Kidney epithelial cell (primary cell): Measurements from ENCODE around the gene C6orf132. TPM values are rescaled to one million over a fixed set of nuclear protein-coding genes. Genes with fewer than 3 reads are reported as not detected.

Experiments used
- DNase-seq: peaks from one replicate; pipeline ENCODE4 v3.0.0-alpha.2; 2010; ENCODE audit warnings: low read depth
- H3K27me3 ChIP-seq: 2 replicates; pipeline ENCODE4 v1.6.0; 2011; ENCODE audit warnings: low read length; ENCODE audit not compliant: control insufficient read depth, insufficient read depth
- H3K36me3 ChIP-seq: 2 replicates; pipeline ENCODE4 v1.5.1; 2011; ENCODE audit warnings: low read length; ENCODE audit not compliant: control insufficient read depth, insufficient read depth
- H3K4me3 ChIP-seq: 2 replicates; pipeline ENCODE4 v1.5.1; 2011; ENCODE audit warnings: low read depth, mild to moderate bottlenecking, control low read depth, low read length
- total RNA-seq: library from RNA; depleted of rRNA; stranded (reverse); fragments of >200 nt; gene quantifications from 2 replicates; pipeline ENCODE4 v1.2.3, GENCODE V29; 2015
- TF ChIP-seq, protein P1 (sequence below): IDR thresholded peaks from 2 replicates; pipeline ENCODE4 v1.5.1; 2011; ENCODE audit warnings: mild to moderate bottlenecking, moderate library complexity, low read length, control low read depth, inconsistent platforms; ENCODE audit not compliant: insufficient read depth, poor library complexity, severe bottlenecking

Gene C6orf132
- total RNA-seq, 1 donor from 2014 or later, result 18.9 TPM

DNA sequence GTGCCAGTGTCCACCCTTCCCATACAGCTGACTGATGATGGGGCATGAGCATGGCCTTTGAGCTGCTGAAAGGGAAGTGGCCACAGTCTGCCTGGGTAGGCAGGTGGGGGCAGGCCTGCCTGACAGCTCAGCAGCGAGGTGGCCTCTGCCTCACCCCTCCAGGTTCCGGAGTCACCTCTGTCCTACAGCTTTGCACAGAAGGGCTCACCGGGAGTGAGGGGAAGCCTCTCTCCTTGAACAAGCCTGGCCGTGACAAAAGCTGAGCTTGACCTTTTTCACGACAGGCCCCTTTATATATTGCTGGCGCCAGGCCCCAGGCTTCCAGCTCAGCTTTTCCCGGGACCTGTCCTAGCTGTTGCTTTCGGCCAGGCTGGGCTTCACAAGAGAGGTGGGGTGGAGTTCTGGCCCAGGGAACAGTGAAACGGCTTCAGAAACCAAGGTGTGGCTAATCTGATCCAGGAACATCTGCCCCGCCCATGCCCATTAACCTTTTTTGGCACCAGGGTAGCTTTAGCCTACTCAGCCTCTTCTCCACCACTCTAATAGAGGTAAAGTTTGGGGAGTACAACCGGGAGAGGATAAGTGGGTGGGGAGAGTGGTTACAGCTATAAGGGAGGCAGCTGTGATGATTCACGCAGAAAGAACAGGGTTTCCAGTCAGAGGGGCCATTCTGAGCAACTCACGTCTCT lies 42.9 kb downstream of the C6orf132 start:
- Histone ChIP-seq H3K4me3 (no peak overlapping the region), H3K27me3 (no peaks in the 10 kb centered on the region), H3K36me3 (no peaks in the 10 kb centered on the region)
- DNase-seq, result peak; percentile 26
- TF ChIP-seq, protein P1, sequence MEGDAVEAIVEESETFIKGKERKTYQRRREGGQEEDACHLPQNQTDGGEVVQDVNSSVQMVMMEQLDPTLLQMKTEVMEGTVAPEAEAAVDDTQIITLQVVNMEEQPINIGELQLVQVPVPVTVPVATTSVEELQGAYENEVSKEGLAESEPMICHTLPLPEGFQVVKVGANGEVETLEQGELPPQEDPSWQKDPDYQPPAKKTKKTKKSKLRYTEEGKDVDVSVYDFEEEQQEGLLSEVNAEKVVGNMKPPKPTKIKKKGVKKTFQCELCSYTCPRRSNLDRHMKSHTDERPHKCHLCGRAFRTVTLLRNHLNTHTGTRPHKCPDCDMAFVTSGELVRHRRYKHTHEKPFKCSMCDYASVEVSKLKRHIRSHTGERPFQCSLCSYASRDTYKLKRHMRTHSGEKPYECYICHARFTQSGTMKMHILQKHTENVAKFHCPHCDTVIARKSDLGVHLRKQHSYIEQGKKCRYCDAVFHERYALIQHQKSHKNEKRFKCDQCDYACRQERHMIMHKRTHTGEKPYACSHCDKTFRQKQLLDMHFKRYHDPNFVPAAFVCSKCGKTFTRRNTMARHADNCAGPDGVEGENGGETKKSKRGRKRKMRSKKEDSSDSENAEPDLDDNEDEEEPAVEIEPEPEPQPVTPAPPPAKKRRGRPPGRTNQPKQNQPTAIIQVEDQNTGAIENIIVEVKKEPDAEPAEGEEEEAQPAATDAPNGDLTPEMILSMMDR, result no peak

GRCh38 chr6:42095776-42096541 lies 46.5 kb downstream of the C6orf132 start:
- Histone ChIP-seq H3K36me3 (no peaks in the 10 kb centered on the region), H3K27me3 (no peaks in the 10 kb centered on the region), H3K4me3 (no peak overlapping the region)
- TF ChIP-seq, protein P1, result no peak
- DNase-seq, result no peak

- Histone ChIP-seq H3K36me3 (no peaks in the 10 kb centered on the region), H3K4me3 (no peak overlapping the region)
- TF ChIP-seq, protein P1, result no peak
These were observed 47.3 kb downstream of the C6orf132 start for GRCh38 chr6:42095094-42095493.

DNA sequence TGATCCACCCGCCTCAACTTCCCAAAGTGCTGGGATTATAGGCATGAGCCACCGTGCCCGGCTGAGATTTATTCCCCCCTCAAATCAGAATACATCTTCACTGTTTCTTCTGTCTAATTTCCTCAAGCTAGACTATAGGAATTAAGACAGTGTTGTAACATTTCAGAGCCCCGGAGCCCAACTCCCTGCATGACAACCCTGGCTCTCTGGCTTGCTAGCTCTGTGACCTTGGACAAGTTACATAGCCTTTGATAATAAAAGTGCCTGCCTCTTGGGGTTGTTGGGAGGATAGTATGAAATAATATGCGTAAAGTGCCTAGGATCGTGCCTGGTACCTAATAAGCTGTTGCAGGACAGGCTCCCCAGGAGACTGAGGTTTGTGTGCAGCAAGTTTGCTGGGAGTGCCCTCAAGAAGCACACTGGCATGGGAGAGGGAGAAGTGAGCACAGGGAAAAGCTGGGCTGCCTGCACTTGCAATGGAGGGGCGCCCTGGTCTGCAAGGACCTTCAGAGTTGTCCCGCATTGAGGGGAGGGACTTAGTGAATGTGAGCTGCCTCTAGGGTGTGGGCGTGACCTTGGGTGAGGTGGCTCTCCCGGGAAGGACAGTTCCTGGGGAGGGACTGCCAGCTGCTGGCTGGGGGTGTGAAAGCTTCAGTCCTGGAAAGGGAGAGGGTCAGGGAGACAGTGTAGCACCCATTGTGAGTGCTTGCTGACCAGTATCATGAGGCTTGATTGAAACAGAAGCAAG lies 48.7 kb downstream of the C6orf132 start:
- DNase-seq, result no peak
- H3K4me3 ChIP-seq, result no peak overlapping the region
- no peaks in the 10 kb centered on the region for H3K36me3 ChIP-seq
- no peaks in the 10 kb centered on the region for H3K27me3 ChIP-seq
- TF ChIP-seq, protein P1, result no peak

More at GRCh38 chr6:42095094-42095493, 47.3 kb downstream of the C6orf132 start:
- H3K27me3 ChIP-seq, result no peaks in the 10 kb centered on the region
- DNase-seq, result no peak

- no peaks in the 10 kb centered on the region for H3K27me3 ChIP-seq
- DNase-seq, result peak; percentile 37
- TF ChIP-seq, protein P1, result no peak
- H3K36me3 ChIP-seq, result no peaks in the 10 kb centered on the region
- H3K4me3 ChIP-seq, result no peak overlapping the region
These were observed 50.7 kb downstream of the C6orf132 start for GRCh38 chr6:42091718-42092023.
